Calu3 (cell line): ENCODE data around the gene MBNL2. TPM values are rescaled to one million over a fixed set of nuclear protein-coding genes. Genes with fewer than 3 reads are reported as not detected.
A peak's percentile ranks its signal among the peaks of the same experiment; 100 is the strongest.

Experiments
- BruUV-seq: library from RNA; stranded (reverse); fragments of 400-500 nt; replicated peaks from 2 replicates; lab custom pipeline; 2021; lab: Mats Ljungman, UMichigan
- CTCF ChIA-PET: fragments of 300-600 bp; sonication (Branson Sonifier 250); formaldehyde crosslinking; loops from one replicate; lab custom pipeline; 2022; ENCODE audit warnings: antibody characterized with exemption; lab: Charles Lee
- DNase-seq: peaks from one replicate; pipeline ENCODE4 v3.0.0; 2022
- H3K27ac Mint-ChIP-seq: one replicate; pipeline ENCODE4 v1.8.0; 2022; ENCODE audit warnings: mixed read lengths; ENCODE audit not compliant: unreplicated experiment
- H3K27me3 Mint-ChIP-seq: one replicate; pipeline ENCODE4 v1.8.0; 2022; ENCODE audit warnings: mixed read lengths; ENCODE audit not compliant: unreplicated experiment
- H3K36me3 Mint-ChIP-seq: one replicate; pipeline ENCODE4 v1.8.0; 2022; ENCODE audit warnings: mild to moderate bottlenecking, moderate library complexity, mixed read lengths; ENCODE audit not compliant: insufficient read depth, unreplicated experiment
- H3K4me1 Mint-ChIP-seq: one replicate; pipeline ENCODE4 v1.8.0; 2022; ENCODE audit warnings: mild to moderate bottlenecking, low read depth, mixed read lengths; ENCODE audit not compliant: unreplicated experiment
- H3K4me3 Mint-ChIP-seq: one replicate; pipeline ENCODE4 v1.8.0; 2022; ENCODE audit warnings: mild to moderate bottlenecking, low read depth, moderate library complexity, mixed read lengths; ENCODE audit not compliant: unreplicated experiment
- H3K9me3 Mint-ChIP-seq: one replicate; pipeline ENCODE4 v1.8.0; 2022; ENCODE audit warnings: low read depth, mixed read lengths; ENCODE audit not compliant: unreplicated experiment
- intact Hi-C: fragments of 100-400 bp; cut with micrococcal nuclease; formaldehyde crosslinking; loops from one replicate; pipeline ENCODE4 v1.10.0; 2022; ENCODE audit not compliant: unreplicated experiment
- total RNA-seq: library from RNA; stranded (reverse); gene quantifications from 2 replicates; pipeline ENCODE4 v1.2.3, GENCODE V29; 2022
- TF ChIP-seq, protein P1 (sequence below): fragments of 200-600 bp; IDR thresholded peaks from one replicate; pipeline ENCODE4 v1.8.0; 2022; ENCODE audit warnings: antibody characterized with exemption; ENCODE audit not compliant: unreplicated experiment

MBNL2 gene
- total RNA-seq, 1 experiment from 2014 or later: 37.1 TPM

DNA sequence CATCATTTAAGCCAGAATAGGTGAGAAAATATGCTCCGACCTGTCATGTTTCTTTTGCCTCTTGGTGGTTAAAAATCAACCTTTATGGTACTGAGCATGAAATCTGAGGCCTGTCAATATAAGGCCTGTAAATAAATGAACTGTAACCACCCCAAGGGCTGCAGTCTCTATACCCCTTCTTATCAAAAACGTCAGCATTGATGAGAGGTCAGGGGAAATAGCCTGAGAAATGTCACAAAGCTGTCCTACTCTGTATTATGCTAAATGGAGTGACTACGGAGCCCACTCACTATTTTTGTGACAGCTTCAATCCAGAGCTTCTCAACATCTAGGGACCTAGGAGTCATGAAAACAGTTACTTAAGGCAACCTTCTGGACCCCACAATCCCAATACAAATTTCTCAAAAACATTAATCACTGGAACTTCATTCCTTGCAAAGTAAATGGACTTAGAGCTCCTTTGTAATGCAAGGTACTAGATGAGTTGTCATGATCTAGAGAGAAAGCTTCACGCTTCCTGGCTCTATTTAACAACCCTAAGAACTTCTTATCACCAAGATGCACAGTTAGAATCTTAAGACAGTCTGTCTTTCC is 209.1 kb downstream of the MBNL2 start:
- Mint-ChIP-seq H3K27ac (no peak overlapping the region), H3K9me3 (no peaks in the 10 kb centered on the region), H3K27me3 (no peaks in the 10 kb centered on the region), H3K4me3 (no peak overlapping the region), H3K36me3 (peaks cover 24% of the 10 kb centered on the region), H3K4me1 (no peaks in the 10 kb centered on the region)
- intact Hi-C loops: no loop called here
- no peak for DNase-seq
- no TSS peak for BruUV-seq
- CTCF ChIA-PET: no interaction called here
- TF ChIP-seq, protein P1, sequence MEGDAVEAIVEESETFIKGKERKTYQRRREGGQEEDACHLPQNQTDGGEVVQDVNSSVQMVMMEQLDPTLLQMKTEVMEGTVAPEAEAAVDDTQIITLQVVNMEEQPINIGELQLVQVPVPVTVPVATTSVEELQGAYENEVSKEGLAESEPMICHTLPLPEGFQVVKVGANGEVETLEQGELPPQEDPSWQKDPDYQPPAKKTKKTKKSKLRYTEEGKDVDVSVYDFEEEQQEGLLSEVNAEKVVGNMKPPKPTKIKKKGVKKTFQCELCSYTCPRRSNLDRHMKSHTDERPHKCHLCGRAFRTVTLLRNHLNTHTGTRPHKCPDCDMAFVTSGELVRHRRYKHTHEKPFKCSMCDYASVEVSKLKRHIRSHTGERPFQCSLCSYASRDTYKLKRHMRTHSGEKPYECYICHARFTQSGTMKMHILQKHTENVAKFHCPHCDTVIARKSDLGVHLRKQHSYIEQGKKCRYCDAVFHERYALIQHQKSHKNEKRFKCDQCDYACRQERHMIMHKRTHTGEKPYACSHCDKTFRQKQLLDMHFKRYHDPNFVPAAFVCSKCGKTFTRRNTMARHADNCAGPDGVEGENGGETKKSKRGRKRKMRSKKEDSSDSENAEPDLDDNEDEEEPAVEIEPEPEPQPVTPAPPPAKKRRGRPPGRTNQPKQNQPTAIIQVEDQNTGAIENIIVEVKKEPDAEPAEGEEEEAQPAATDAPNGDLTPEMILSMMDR: no peak

DNA sequence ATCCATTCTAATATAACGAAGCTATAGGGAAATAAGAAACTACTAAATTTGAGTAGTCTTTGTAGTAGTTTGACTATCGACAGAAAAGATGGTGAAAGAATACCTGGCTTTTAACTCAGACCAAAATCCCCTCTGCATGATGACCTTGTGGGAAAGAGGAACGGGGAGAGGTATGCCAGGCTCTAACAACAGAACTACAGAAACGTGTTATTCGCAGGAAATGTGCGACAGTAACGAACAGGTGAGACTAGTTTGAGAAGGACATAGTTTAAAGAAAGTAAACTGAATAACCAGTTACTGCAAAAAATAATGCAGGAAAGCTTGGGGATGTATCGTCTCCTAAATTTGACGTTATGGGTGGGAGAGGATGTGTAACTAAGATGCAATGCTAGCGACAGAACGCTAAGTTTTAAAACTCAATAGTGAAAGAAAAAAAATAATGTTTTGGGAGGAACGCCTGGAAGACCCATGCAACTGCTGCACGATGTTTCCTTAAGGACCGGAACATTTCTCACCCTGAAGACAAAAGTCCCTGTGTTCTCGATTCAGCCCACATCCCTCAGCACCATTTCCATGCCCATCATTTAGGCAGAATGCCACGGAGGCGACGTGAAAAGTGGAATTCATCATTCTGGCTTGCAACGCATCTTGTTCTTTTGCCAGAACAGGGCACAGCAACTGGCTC is 210.2 kb downstream of the MBNL2 start:
- intact Hi-C loops: no loop called here
- Mint-ChIP-seq H3K27ac (peak overlapping the region; percentile 92), H3K4me3 (peak overlapping the region; percentile 87), H3K9me3 (no peaks in the 10 kb centered on the region), H3K36me3 (peaks cover 24% of the 10 kb centered on the region), H3K27me3 (no peaks in the 10 kb centered on the region), H3K4me1 (no peaks in the 10 kb centered on the region)
- BruUV-seq: no TSS peak
- TF ChIP-seq, protein P1: no peak
- CTCF ChIA-PET: interaction anchor here (0.6 kb wide), 1 partner anchor 159 kb away, joined by 3 read pairs; no protein-coding TSS in a partner anchor
- DNase-seq: no peak

DNA sequence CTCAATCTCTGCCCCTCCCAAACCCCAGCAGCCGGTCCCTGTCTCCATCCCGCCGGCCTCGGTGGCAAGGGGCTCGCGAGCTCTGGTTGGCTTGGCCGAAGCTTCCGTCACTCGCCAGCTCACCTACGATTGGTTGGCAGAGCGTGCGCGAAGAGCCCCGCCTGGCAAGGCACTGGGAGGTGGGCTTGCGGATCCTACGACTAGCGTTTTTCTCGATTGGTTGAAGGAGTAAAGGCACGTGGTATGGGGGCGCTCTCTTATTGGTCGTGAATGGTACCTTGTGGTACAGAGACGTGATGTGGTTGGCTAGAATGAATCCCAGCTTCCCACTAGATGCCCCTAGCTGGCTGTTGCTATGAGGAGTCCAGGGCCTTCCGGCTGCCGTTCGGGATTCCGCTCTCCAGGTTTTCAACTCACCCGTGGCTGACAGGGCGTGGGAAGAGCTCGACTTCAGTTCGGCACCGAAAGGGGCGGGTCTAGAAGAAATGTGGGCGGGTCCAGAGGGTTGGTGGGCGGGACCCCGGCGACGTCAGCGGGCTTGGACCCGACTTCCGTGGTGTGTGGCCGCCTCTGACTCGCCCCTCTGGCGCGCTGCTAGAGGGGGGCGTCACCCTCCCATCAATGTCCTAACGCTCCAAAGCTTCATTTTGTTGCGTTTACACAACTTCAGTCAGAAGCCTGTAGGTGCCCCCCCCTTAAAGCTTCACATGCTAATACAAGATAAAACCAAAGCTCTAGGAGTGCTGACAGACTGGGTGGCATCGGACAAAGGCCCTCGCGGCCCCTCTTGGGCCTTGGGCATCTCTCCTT is 211.0 kb downstream of the MBNL2 start:
- TF ChIP-seq, protein P1: no peak
- Mint-ChIP-seq H3K36me3 (peaks cover 24% of the 10 kb centered on the region), H3K27me3 (no peaks in the 10 kb centered on the region), H3K9me3 (no peaks in the 10 kb centered on the region), H3K4me1 (no peaks in the 10 kb centered on the region), H3K27ac (peak overlapping the region; percentile 92), H3K4me3 (peak overlapping the region; percentile 87)
- CTCF ChIA-PET: interaction anchor here (0.6 to 0.7 kb wide), 2 partner anchors 159 to 665 kb away, joined by 3 to 4 read pairs; no protein-coding TSS in a partner anchor
- intact Hi-C loops: no loop called here
- BruUV-seq: TSS peak; percentile 63
- DNase-seq: peak; percentile 88

DNA sequence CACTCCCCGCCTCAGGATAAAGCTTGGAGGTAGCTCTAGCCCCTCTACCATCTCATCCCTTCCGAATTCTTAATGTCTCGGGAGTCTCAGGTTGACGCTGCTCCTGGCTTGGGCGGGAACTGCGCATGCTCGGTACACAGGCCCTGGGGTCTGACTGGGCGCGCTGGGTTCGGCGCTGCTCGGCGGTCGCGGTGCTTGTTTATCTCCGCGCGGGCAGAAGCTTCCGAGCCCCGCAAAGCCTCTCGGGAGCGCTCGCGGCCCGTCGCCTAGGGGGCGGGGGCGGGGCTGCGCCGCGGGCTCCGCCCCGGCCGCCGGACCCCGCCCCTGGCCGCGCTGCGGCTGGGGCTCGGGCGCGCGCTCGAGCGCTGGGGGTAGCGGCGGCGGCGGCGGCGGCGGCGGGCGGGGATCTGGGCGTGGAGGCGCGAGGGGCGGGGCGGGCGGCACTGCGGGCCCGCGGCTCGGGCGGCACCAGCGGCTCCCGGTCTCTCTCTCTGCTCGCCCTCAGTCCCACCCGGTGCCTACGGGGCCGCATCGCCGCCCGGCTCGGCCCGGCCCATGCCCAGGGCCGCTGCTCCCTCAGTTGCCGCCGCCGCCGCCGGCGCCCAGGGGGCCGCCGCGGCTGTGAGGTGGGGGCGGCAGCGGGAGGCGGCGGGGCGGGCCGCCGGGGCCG is 211.7 kb downstream of the MBNL2 start, which contains the start of gene RAP2A:
Gene RAP2A (plus strand): TSS at position 443 of the 670 bp plus-strand sequence. CDS start 302 bp downstream, outside the sequence.
- Mint-ChIP-seq H3K4me1 (no peaks in the 10 kb centered on the region), H3K9me3 (no peaks in the 10 kb centered on the region), H3K27me3 (no peaks in the 10 kb centered on the region), H3K27ac (peak within 1 kb of the TSS; percentile 92), H3K4me3 (peak within 1 kb of the TSS; percentile 87), H3K36me3 (peaks cover 24% of the 10 kb centered on the region)
- intact Hi-C loops: no loop called here
- TF ChIP-seq, protein P1: no peak
- no TSS peak for BruUV-seq
- peak; percentile 69 for DNase-seq
- CTCF ChIA-PET: interaction anchor here (0.7 kb wide), 1 partner anchor 665 kb away, joined by 4 read pairs; no protein-coding TSS in a partner anchor
